GM12878 (cell line): ENCODE data around the gene BMAL2. TPM values are rescaled to one million over a fixed set of nuclear protein-coding genes. Genes with fewer than 3 reads are reported as not detected.

Source experiments
- ATAC-seq: fragments of 200-7000 bp; cut with Tn5 transposase; 3 replicates; pipeline ENCODE4 v1.9.1; 2020; ENCODE audit warnings: mild to moderate bottlenecking, moderate library complexity
- BruUV-seq: library from RNA; stranded (reverse); fragments of 400-500 nt; replicated peaks from 2 replicates; lab custom pipeline; 2021; lab: Mats Ljungman, UMichigan
- CTCF ChIA-PET: fragments of 300-600 bp; sonication (Branson Sonifier 250); formaldehyde crosslinking; extraction: SDS; loops from one replicate; lab custom pipeline; 2021; ENCODE audit warnings: inconsistent platforms; lab: Yijun Ruan, JAX
- POLR2A ChIA-PET: fragments of 350-600 bp; formaldehyde crosslinking; extraction: SDS; loops from one replicate; lab custom pipeline; 2021; ENCODE audit warnings: inconsistent platforms; lab: Charles Lee
- RAD21 ChIA-PET: fragments of 300-600 bp; sonication (Branson Sonifier 250); formaldehyde crosslinking; loops from one replicate; lab custom pipeline; 2023; ENCODE audit warnings: antibody characterized with exemption; ENCODE audit not compliant: unreplicated experiment; lab: Charles Lee
- SMC1A ChIA-PET: fragments of 300-600 bp; sonication (Branson Sonifier 250); formaldehyde crosslinking; loops from one replicate; lab custom pipeline; 2023; ENCODE audit not compliant: unreplicated experiment, uncharacterized antibody; lab: Charles Lee
- DNase-seq: peaks from one replicate; pipeline ENCODE4 v3.0.0-alpha.2; 2011; ENCODE audit warnings: low read depth, low spot score
- FAIRE-seq: peaks from 3 replicates; lab custom pipeline; 2011; peaks lifted over from hg19 to GRCh38; lab: Jason Lieb, UNC
- H2AFZ ChIP-seq: 2 replicates; pipeline ENCODE4 v1.6.0; 2011; ENCODE audit warnings: low read depth, low read length, control low read depth; ENCODE audit not compliant: control insufficient read depth
- H3K27ac ChIP-seq: 2 replicates; pipeline ENCODE4 v1.5.1; 2011; ENCODE audit warnings: control low read depth; ENCODE audit not compliant: control insufficient read depth, insufficient read depth
- H3K27me3 ChIP-seq, 2 experiments: replicated peaks in 1 of 2; 2 replicates each; pipeline versions ENCODE4 v1.6.0 to v1.6.1; 2011; ENCODE audit warnings: low read length in 1 of 2; ENCODE audit not compliant: control insufficient read depth in 2 of 2, insufficient read depth in 2 of 2
- H3K36me3 ChIP-seq, 2 experiments: 2 replicates each; pipeline ENCODE4 v1.5.1; 2011; ENCODE audit warnings: low read length in 1 of 2; ENCODE audit not compliant: control insufficient read depth in 2 of 2, insufficient read depth in 2 of 2
- H3K4me1 ChIP-seq: 2 replicates; pipeline ENCODE4 v1.6.1; 2011; ENCODE audit warnings: mild to moderate bottlenecking, low read length, moderate library complexity, mixed read lengths; ENCODE audit not compliant: control insufficient read depth, insufficient read depth
- H3K4me2 ChIP-seq: 2 replicates; pipeline ENCODE4 v1.6.0; 2011; ENCODE audit warnings: control low read depth; ENCODE audit not compliant: control insufficient read depth, insufficient read depth
- H3K4me3 ChIP-seq: fragments of 200-600 bp; sonication (generic); 2 replicates; pipeline ENCODE4 v1.5.1; 2016
- H3K79me2 ChIP-seq: 2 replicates; pipeline ENCODE4 v1.6.0; 2011; ENCODE audit warnings: low read length; ENCODE audit not compliant: control insufficient read depth, insufficient read depth
- H3K9ac ChIP-seq: 2 replicates; pipeline ENCODE4 v1.8.0; 2011; ENCODE audit warnings: low read length, control low read depth, mixed read lengths; ENCODE audit not compliant: control insufficient read depth, insufficient read depth
- H3K9me3 ChIP-seq: replicated peaks from 3 replicates; pipeline ENCODE4 v1.5.1; 2011; ENCODE audit warnings: mild to moderate bottlenecking, low read length; ENCODE audit not compliant: control insufficient read depth, insufficient read depth
- H4K20me1 ChIP-seq: 2 replicates; pipeline ENCODE4 v1.6.0; 2011; ENCODE audit not compliant: control insufficient read depth, insufficient read depth
- ETV6 ChIP-seq, 2 experiments: fragments of 450-650 bp in 1 of 2; IDR thresholded peaks in 1 of 2; conservative IDR thresholded peaks in 1 of 2; 2 replicates each; pipeline ENCODE4 v1.6.1; 2014; ENCODE audit warnings: antibody characterized with exemption in 1 of 2, borderline replicate concordance in 1 of 2, low read depth in 1 of 2, mild to moderate bottlenecking in 1 of 2, moderate library complexity in 1 of 2
- MXI1 ChIP-seq: fragments of 150-350 bp; IDR thresholded peaks from 2 replicates; pipeline ENCODE4 v1.6.1; 2011; ENCODE audit warnings: low read depth, mild to moderate bottlenecking, inconsistent platforms, low read length, improper control_type of control experiment
- NBN ChIP-seq: fragments of 450-650 bp; IDR thresholded peaks from 2 replicates; pipeline ENCODE4 v1.6.1; 2016
- RUNX3 ChIP-seq: IDR thresholded peaks from 2 replicates; pipeline ENCODE4 v1.6.1; 2012; ENCODE audit warnings: low read length, inconsistent platforms
- SPI1 ChIP-seq: IDR thresholded peaks from 2 replicates; pipeline ENCODE4 v1.6.1; 2011; ENCODE audit warnings: low read depth, mild to moderate bottlenecking, low read length, moderate library complexity, borderline replicate concordance; ENCODE audit not compliant: insufficient read depth
- SUZ12 ChIP-seq: fragments of 200-600 bp; sonication (generic); IDR thresholded peaks from one replicate; pipeline ENCODE4 v1.6.1; 2018; ENCODE audit warnings: antibody characterized with exemption, mild to moderate bottlenecking; ENCODE audit not compliant: unreplicated experiment
- TAF1 ChIP-seq: IDR thresholded peaks from 2 replicates; pipeline ENCODE4 v1.6.1; 2011; ENCODE audit warnings: mild to moderate bottlenecking, low read depth, low read length, borderline replicate concordance
- WGBS: methylation state at CpG from one replicate; pipeline ENCODE4 v1.1.6; 2016; ENCODE audit warnings: low lambda C conversion rate; ENCODE audit not compliant: insufficient replicate concordance, insufficient coverage; ENCODE audit errors: missing lambda C conversion rate; 5-methylcytosine and 5-hydroxymethylcytosine counted together
- in situ Hi-C: fragments of 300-500 bp; cut with MboI; formaldehyde crosslinking; loops from 9 replicates; pipeline ENCODE4 v1.14.3; 2018; ENCODE audit warnings: mixed read lengths
- intact Hi-C: fragments of 100-400 bp; cut with micrococcal nuclease; formaldehyde crosslinking; loops from one replicate; pipeline ENCODE4 v1.14.2; 2022; ENCODE audit not compliant: unreplicated experiment
- polyA plus RNA-seq, 11 experiments: library from polyadenylated mRNA; depleted of rRNA in 4 of 11; unstranded in 6 of 11; stranded (reverse) in 5 of 11; fragments of >200 nt; fragmentation: Nextera tagmentation in 4 of 11; fragmentation: Illumina TruSeq in 1 of 11; extraction: Ambion mirVana in 4 of 11; extraction: Trizol in 1 of 11; gene quantifications; 1 replicate in 1 of 11; 2 replicates in 10 of 11; pipeline versions ENCODE4 v1.2.1 to v1.2.3, GENCODE V29; 2011 to 2016; ENCODE audit warnings: inconsistent platforms in 2 of 11, missing spikeins in 2 of 11, low read depth in 1 of 11
- total RNA-seq, 4 experiments: library from RNA; depleted of rRNA in 3 of 4; stranded (reverse); fragments of >200 nt in 3 of 4; fragmentation: Illumina TruSeq in 1 of 4; extraction: Trizol in 1 of 4; gene quantifications; 2 replicates each; pipeline versions ENCODE4 v1.2.1 to v1.2.3, GENCODE V29; 2013 to 2021
- TF ChIP-seq, protein P1 (sequence below): IDR thresholded peaks from 2 replicates; pipeline ENCODE4 v1.6.1; 2011; ENCODE audit warnings: borderline replicate concordance, low read depth, mild to moderate bottlenecking, moderate library complexity, mixed read lengths, low read length; ENCODE audit not compliant: insufficient read depth; ENCODE audit errors: extremely low read length

The BMAL2 gene
- total and polyA plus RNA-seq, 10 of the 15 experiments (the other 5 are each of a cell fraction or from before 2014, with no cell fraction given), result 7.9 to 53.6 (median 35.5) TPM

DNA sequence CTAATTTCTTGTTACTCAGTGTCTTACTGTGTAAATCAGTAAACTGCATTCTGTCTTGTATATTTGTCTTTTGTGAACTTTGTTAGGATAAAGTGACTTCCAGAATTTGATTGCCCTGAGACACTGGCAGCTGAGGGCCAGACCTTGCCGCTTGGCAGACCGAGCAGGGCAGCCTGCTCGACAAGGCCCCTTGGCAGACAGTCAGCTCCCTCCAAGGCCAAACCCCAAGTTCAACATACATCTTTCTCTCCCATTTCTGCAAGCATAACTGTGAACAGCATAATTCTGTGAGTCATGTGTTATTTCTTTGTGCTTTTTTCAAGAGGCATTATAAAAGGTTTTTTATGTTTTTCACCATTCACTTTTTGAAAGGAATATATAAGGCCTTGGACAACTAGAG, 39.2 kb upstream of the BMAL2 start (continued):
- TF ChIP-seq, protein P1, sequence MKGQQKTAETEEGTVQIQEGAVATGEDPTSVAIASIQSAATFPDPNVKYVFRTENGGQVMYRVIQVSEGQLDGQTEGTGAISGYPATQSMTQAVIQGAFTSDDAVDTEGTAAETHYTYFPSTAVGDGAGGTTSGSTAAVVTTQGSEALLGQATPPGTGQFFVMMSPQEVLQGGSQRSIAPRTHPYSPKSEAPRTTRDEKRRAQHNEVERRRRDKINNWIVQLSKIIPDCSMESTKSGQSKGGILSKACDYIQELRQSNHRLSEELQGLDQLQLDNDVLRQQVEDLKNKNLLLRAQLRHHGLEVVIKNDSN, result no peak

DNA sequence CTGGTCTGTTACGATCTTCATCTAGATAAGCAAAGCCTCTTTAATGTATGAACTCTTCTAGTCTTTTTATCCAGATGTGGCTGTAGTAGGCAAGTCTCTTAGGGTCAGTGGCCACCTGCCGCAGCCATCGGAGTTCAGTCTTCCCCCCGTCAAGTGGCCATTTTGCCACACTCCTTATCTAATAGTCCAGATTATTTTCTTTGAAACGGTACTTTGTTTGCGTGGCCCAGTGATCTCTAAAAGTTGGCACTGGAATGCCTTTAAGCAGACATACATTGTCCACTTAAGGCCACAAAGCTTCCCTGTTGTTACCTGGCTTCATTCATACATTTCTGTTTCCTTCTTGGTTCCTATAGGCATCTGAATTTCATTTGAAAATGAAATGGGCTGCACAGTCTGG, 36.0 kb upstream of the BMAL2 start:
- ChIA-PET POLR2A (interaction anchor here (1.0 to 1.2 kb wide), 6 partner anchors 10 to 84 kb away, joined by 3 to 6 read pairs (median 3); no protein-coding TSS in a partner anchor), CTCF (interaction anchor here (1.0 to 3.9 kb wide), 5 partner anchors 10 to 154 kb away, joined by 4 to 27 read pairs (median 4); no protein-coding TSS in a partner anchor), SMC1A (interaction anchor here (0.9 to 3.5 kb wide), 13 partner anchors 11 to 274 kb away, joined by 3 to 43 read pairs (median 4); partner anchors contain the start of gene MED21), RAD21 (interaction anchor here (0.9 to 4.3 kb wide), 4 partner anchors 9 to 37 kb away, joined by 3 to 32 read pairs (median 4); no protein-coding TSS in a partner anchor)
- TF ChIP-seq NBN (no peak), ETV6 (conservative IDR thresholded peaks at IDR 0.05 in 1 of 2, IDR thresholded peaks at IDR 0.05 in 1 of 2; ENCODE audit: borderline replicate concordance in 1 of 2, low read depth in 1 of 2) (no peak), SUZ12 (no peak), RUNX3 (no peak), MXI1 (no peak), SPI1 (no peak), TAF1 (no peak)
- DNase-seq, result no peak
- ATAC-seq, result no peak
- H3K27ac ChIP-seq, result no peak overlapping the region
- H3K9ac ChIP-seq, result no peak overlapping the region
- no peaks in the 10 kb centered on the region for H3K27me3 ChIP-seq
- no peaks in the 10 kb centered on the region for H4K20me1 ChIP-seq
- WGBS, result 92% methylated on average over 6 of the region's 6 CpGs
- H3K9me3 ChIP-seq, result peaks cover 2% of the 10 kb centered on the region; the same call in 1 of the 3 replicates
- H3K36me3 ChIP-seq, result peaks cover 6 to 9% of the 10 kb centered on the region in 2 experiments; a peak in 3 of 4 replicates
- no peak overlapping the region for H3K4me2 ChIP-seq
- no peaks in the 10 kb centered on the region for H3K4me1 ChIP-seq
- H3K79me2 ChIP-seq, result peaks cover 40% of the 10 kb centered on the region
- in situ Hi-C loops (no loop called here), intact Hi-C loops (no loop called here)
- no peak for FAIRE-seq
- BruUV-seq, result no TSS peak
- H3K4me3 ChIP-seq, result no peak overlapping the region
- no peak overlapping the region for H2AFZ ChIP-seq
